SH-SY5Y (cell line): ENCODE data around the gene TMOD2.

ENCODE experiments used
- GATA2 ChIP-seq: IDR thresholded peaks from 2 replicates; pipeline ENCODE4 v1.6.1; 2011; ENCODE audit warnings: mild to moderate bottlenecking, low read depth, low read length
- GATA3 ChIP-seq: IDR thresholded peaks from 2 replicates; pipeline ENCODE4 v1.6.1; 2011; ENCODE audit warnings: low read depth, mild to moderate bottlenecking, low read length, moderate library complexity

DNA sequence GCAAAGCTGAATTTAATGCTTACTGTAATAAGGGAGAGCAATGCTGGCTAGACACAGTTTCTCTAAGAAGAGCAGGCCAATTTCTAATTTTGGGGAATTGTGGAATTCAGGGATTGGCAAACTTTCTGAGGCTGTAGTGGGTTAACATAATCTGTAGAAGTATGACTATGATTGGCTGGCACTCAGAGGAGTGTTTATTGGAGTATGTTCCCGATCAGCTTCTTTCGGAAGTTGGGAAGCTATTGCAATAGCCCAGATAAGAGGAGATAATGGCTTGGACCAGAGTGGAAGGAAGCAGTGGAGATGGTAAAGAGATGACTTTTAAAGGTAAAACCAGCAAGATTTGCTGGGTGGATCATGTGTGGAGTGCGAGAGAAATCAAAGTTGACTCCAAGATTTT lies 97.4 kb downstream of the TMOD2 start:
- TF ChIP-seq GATA3 = no peak
- TF ChIP-seq GATA2 = no peak
